Cardiac fibroblast (primary cell): ENCODE data around the gene NHSL2.

ENCODE experiments used
- DNase-seq, 2 donors: peaks; one replicate each; pipeline versions ENCODE4 v3.0.0 to v3.0.0-alpha.2; 2010; ENCODE audit warnings: low read depth in 2 of 2
- H3K4me3 ChIP-seq, 2 donors: replicated peaks in 1 of 2; 1 replicate in 1 of 2; 2 replicates in 1 of 2; pipeline ENCODE4 v1.5.1; 2011; ENCODE audit warnings: low read depth in 2 of 2, low read length in 2 of 2, mild to moderate bottlenecking in 2 of 2, moderate library complexity in 1 of 2
- TF ChIP-seq, protein P1 (sequence below): IDR thresholded peaks from one replicate; pipeline ENCODE4 v1.5.1; 2011; ENCODE audit warnings: low read depth, mild to moderate bottlenecking, low read length, inconsistent platforms

Gene NHSL2

DNA sequence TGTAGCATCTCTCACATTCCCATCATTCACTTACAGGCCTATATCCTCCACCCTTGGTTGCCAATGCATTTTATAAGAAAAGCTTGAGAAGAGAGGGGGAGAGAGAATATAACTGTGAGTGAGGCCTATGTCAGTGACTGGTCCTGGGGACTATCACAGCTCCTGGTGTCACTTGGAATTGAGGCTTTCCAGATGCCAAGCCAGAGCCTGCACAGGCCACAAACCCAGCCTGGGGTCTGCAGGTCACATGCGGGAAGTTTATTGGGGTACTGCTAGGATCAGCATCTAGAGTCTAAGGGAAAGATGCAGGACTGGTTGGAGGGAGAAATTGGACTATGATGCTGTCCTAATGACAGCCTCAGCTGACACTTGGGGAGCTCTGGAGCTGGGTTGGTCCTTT is 173.5 kb downstream of the NHSL2 start:
- TF ChIP-seq, protein P1, sequence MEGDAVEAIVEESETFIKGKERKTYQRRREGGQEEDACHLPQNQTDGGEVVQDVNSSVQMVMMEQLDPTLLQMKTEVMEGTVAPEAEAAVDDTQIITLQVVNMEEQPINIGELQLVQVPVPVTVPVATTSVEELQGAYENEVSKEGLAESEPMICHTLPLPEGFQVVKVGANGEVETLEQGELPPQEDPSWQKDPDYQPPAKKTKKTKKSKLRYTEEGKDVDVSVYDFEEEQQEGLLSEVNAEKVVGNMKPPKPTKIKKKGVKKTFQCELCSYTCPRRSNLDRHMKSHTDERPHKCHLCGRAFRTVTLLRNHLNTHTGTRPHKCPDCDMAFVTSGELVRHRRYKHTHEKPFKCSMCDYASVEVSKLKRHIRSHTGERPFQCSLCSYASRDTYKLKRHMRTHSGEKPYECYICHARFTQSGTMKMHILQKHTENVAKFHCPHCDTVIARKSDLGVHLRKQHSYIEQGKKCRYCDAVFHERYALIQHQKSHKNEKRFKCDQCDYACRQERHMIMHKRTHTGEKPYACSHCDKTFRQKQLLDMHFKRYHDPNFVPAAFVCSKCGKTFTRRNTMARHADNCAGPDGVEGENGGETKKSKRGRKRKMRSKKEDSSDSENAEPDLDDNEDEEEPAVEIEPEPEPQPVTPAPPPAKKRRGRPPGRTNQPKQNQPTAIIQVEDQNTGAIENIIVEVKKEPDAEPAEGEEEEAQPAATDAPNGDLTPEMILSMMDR, result no peak
- no peak overlapping the region for H3K4me3 ChIP-seq
- no peak for DNase-seq

DNA sequence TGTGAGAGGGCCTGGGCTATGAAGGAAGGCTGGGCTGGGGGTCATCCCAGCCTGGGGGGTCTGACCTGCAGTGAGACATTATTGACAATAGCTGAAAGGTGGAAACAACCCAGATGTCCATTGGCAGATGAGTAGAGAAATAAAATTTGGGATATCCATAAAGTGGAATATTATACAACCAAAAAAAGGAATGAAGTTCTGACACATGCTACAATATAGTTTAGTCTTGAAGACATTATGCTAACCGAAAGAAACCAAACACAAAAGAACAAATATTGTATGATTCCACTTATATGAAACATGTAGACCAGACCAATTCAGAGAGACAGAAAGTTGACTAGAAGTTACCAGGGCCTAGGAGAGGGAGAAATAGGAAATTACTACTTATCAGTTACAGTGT is 176.3 kb downstream of the NHSL2 start:
- DNase-seq, result no peak
- TF ChIP-seq, protein P1, result no peak
- no peak overlapping the region for H3K4me3 ChIP-seq

DNA sequence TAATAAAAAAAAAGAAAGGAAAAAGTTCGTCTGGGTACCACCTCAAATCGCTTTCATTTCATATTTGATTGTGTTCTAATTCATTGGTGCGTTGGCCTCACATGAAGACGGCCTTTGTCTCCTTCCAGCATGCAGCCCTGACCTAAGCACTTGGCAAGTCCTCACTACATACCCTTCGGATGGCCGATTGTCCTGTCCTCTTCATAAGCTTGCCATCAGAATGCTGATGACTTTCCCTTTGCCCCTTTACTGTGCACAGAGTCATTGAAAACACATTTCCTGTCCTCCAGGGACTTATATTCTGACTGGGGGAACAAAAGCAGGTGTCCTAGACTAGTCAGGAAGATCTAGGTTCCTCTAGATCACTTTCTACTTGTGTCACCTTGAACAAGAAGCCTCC is 178.1 kb downstream of the NHSL2 start:
- no peak for DNase-seq
- no peak overlapping the region for H3K4me3 ChIP-seq

DNA sequence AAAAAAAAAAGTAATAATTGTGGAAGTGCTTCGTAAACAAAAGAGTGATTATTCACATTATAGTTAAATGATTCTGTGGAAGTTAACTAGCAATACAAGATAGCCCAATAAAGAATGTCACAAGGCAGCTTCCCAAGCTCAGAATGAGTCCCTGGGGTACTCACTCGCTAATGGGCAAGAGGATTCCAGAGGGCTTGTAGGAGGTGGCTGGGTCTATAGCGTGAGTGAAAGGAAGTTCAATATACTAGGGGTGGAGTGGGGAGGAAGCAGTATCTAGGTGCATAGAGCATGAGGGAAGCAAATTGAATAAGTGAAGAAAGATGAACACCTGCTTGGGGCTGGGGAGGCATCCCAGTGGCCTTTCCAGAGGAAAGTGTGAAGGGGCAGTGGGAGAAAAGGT is 178.6 kb downstream of the NHSL2 start:
- no peak overlapping the region for H3K4me3 ChIP-seq
- TF ChIP-seq, protein P1, result no peak
- DNase-seq, result no peak

More for the DNA sequence above, 178.1 kb downstream of the NHSL2 start:
- TF ChIP-seq, protein P1, result no peak

DNA sequence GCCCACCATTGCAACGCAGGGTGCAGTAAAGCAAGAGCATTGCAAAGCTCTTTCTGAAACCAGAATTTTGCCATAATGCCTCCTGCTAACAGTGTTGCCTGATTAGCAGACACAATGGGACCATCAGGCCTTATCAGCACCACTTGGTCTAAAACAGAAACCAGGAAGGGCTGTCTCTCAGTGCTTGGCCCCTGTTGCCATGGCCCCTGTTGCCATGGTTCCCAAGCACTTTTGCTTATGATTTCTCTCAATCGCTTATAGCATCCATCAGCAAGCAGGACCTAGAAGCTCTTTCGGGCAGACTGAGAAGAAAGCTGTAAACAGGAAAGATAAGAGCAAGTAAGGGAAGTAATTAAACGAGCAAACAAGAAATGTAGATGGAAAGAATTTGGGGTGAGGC is 184.2 kb downstream of the NHSL2 start:
- peak; percentile 12 to 66 for DNase-seq
- H3K4me3 ChIP-seq, result no peak overlapping the region
- TF ChIP-seq, protein P1, result no peak

DNA sequence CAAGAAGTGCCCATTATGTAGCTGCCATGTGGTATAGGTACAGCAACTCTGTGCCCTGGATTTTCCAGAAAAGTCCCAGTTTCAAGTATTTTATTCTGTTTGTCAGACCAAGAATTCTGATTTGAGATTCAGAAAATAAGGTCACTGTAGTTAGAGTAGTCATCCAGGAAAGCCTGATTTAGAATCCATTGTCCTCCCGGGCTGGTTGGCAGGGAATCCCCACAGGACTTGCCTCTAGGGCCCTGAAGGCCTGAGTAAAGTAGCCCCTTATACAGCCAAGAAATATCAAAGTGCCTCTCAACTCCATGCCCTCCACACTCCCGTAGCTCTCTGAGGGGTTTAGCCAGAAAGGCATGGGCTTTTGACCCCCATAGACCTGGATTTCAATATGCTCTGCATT is 184.7 kb downstream of the NHSL2 start:
- H3K4me3 ChIP-seq, result no peak overlapping the region
- TF ChIP-seq, protein P1, result no peak
- no peak for DNase-seq

DNA sequence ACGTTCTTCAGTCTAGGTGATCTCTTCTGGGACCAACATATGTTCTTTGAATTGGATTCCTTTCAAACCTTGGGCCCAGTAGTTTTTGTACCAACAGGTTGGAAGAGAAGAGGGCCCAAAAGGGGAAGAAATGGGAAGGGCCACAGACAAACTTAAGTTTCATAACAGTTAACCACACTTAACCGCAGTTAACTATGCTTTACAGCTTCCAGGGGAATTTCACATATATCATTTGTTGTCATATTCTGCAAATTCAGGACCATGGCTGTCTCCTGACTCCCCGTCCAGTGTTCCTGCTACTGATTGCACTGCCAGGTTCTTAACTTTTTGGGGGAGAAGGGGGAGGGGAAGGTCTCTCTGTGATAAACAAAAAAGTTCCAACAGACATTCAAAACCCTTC is 186.5 kb downstream of the NHSL2 start:
- TF ChIP-seq, protein P1, result no peak
- H3K4me3 ChIP-seq, result no peak overlapping the region
- DNase-seq, result no peak
